ENCODE data around the gene CDCA8. TPM values are rescaled to one million over a fixed set of nuclear protein-coding genes. Genes with fewer than 3 reads are reported as not detected.
"Not testable (repeated sequence)": the region's sequence is repeated elsewhere in the genome, so short reads cannot be mapped to it uniquely, and the experiment has no call there.

Gene CDCA8
- total and polyA plus RNA-seq, 2 of the 4 experiments (the other 2 are of a cell fraction) = 5.9 to 25.7 TPM

- H3K27me3 ChIP-seq (ENCODE audit: control insufficient read depth, insufficient read depth, low read length); dilution Hi-C loops (cut with HindIII; ENCODE audit: low sequenced_read_pairs, unreplicated experiment); H3K9me1 ChIP-seq (ENCODE audit: insufficient read depth, low read length); H2BK20ac ChIP-seq (ENCODE audit: low read depth, low read length); ATAC-seq (ENCODE audit: low read depth); POLR2A ChIA-PET (ENCODE audit: unreplicated experiment); H2AFZ ChIP-seq (replicated peaks; ENCODE audit: low read length, poor library complexity); H2BK120ac ChIP-seq (ENCODE audit: low read depth, low read length); H3K9ac ChIP-seq (ENCODE audit: low read depth, low read length); H2BK15ac ChIP-seq (ENCODE audit: low read depth, low read length); H3K23ac ChIP-seq (ENCODE audit: low read depth, low read length); H3K4me2 ChIP-seq (ENCODE audit: low read depth, low read length); CTCF ChIA-PET; H4K91ac ChIP-seq (ENCODE audit: insufficient read depth, low read depth, low read length); H3K9me3 ChIP-seq (ENCODE audit: control insufficient read depth, insufficient read depth, low read length); BruUV-seq (replicated peaks); DNase-seq; H4K20me1 ChIP-seq (ENCODE audit: insufficient read depth, low read length); in situ Hi-C loops (cut with MboI; ENCODE audit: low sequenced_read_pairs); H3K79me1 ChIP-seq (ENCODE audit: low read depth in 1 of 2, low read length in 2 of 2); H3K36me3 ChIP-seq (ENCODE audit: control insufficient read depth, insufficient read depth, low read length); intact Hi-C loops (cut with micrococcal nuclease); H3K27ac ChIP-seq (ENCODE audit: insufficient read depth, low read length); H3K4me3 ChIP-seq (ENCODE audit: insufficient read depth, low read depth, low read length); H4K5ac ChIP-seq (ENCODE audit: low read depth, low read length); H2BK5ac ChIP-seq (ENCODE audit: low read depth, low read length, poor library complexity, severe bottlenecking); H3K14ac ChIP-seq (replicated peaks; ENCODE audit: low read depth, low read length); H2AK5ac ChIP-seq (ENCODE audit: low read depth, low read length); H2AK9ac ChIP-seq (replicated peaks; ENCODE audit: low read depth, low read length, poor library complexity); H4K8ac ChIP-seq (ENCODE audit: low read depth in 2 of 2, low read length in 2 of 2); H3K56ac ChIP-seq (ENCODE audit: extremely low read depth, insufficient read depth, low read length); H3K18ac ChIP-seq (ENCODE audit: low read depth, low read length); H3K4me1 ChIP-seq (ENCODE audit: control insufficient read depth, insufficient read depth, low read length); H3K4ac ChIP-seq (ENCODE audit: low read depth, low read length): not testable (repeated sequence)
- WGBS, 2 experiments (ENCODE audit: extremely low coverage in 2 of 2, insufficient read length in 1 of 2) = no CpG with 5 or more reads among the region's 7 CpGs
Observed at GRCh38 chr1:37737975-37738374, 45.7 kb downstream of the CDCA8 start.

DNA sequence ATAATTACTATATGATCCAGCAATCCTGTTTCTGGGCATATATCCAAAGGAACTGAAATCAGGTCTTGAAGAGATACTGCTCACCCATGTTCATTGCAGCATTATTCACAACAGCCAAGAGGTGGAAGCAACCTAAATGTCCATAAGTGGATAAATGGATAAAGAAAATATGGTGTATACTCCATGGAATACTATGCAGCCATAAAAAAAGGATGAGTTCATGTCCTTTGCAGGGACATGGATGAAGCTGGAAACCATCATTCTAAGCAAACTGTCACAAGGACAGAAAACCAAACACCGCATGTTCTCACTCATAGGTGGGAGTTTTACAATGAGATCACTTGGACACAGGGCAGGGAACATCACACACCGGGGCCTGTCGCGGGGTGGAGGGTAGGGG lies 46.3 kb downstream of the CDCA8 start:
- H3K4me3 ChIP-seq (ENCODE audit: insufficient read depth, low read depth, low read length); H3K56ac ChIP-seq (ENCODE audit: extremely low read depth, insufficient read depth, low read length); H4K8ac ChIP-seq (ENCODE audit: low read depth in 2 of 2, low read length in 2 of 2); intact Hi-C loops (cut with micrococcal nuclease); H2AK9ac ChIP-seq (replicated peaks; ENCODE audit: low read depth, low read length, poor library complexity); in situ Hi-C loops (cut with MboI; ENCODE audit: low sequenced_read_pairs); H2BK15ac ChIP-seq (ENCODE audit: low read depth, low read length); BruUV-seq (replicated peaks); DNase-seq; CTCF ChIA-PET; H2BK120ac ChIP-seq (ENCODE audit: low read depth, low read length); H3K9me1 ChIP-seq (ENCODE audit: insufficient read depth, low read length); H4K20me1 ChIP-seq (ENCODE audit: insufficient read depth, low read length); H4K5ac ChIP-seq (ENCODE audit: low read depth, low read length); H3K27ac ChIP-seq (ENCODE audit: insufficient read depth, low read length); H3K36me3 ChIP-seq (ENCODE audit: control insufficient read depth, insufficient read depth, low read length); H2AFZ ChIP-seq (replicated peaks; ENCODE audit: low read length, poor library complexity); H4K91ac ChIP-seq (ENCODE audit: insufficient read depth, low read depth, low read length); H2AK5ac ChIP-seq (ENCODE audit: low read depth, low read length); H3K9ac ChIP-seq (ENCODE audit: low read depth, low read length); H3K79me1 ChIP-seq (ENCODE audit: low read depth in 1 of 2, low read length in 2 of 2); H3K4ac ChIP-seq (ENCODE audit: low read depth, low read length); H2BK20ac ChIP-seq (ENCODE audit: low read depth, low read length); H2BK5ac ChIP-seq (ENCODE audit: low read depth, low read length, poor library complexity, severe bottlenecking); H3K4me2 ChIP-seq (ENCODE audit: low read depth, low read length); H3K9me3 ChIP-seq (ENCODE audit: control insufficient read depth, insufficient read depth, low read length); H3K18ac ChIP-seq (ENCODE audit: low read depth, low read length); H3K14ac ChIP-seq (replicated peaks; ENCODE audit: low read depth, low read length); H3K4me1 ChIP-seq (ENCODE audit: control insufficient read depth, insufficient read depth, low read length); POLR2A ChIA-PET (ENCODE audit: unreplicated experiment); ATAC-seq (ENCODE audit: low read depth); H3K27me3 ChIP-seq (ENCODE audit: control insufficient read depth, insufficient read depth, low read length); dilution Hi-C loops (cut with HindIII; ENCODE audit: low sequenced_read_pairs, unreplicated experiment); H3K23ac ChIP-seq (ENCODE audit: low read depth, low read length): not testable (repeated sequence)
- WGBS, 2 experiments (ENCODE audit: extremely low coverage in 2 of 2, insufficient read length in 1 of 2) = no CpG with 5 or more reads among the region's 4 CpGs

Measured in IMR-90 (cell line).